MCF 10A (cell line): Measurements from ENCODE around the gene PFN4. TPM values are rescaled to one million over a fixed set of nuclear protein-coding genes. Genes with fewer than 3 reads are reported as not detected.

Experiments used
- BruUV-seq: library from RNA; stranded (reverse); fragments of 400-500 nt; replicated peaks from 2 replicates; lab custom pipeline; 2021; lab: Mats Ljungman, UMichigan
- CTCF ChIA-PET: fragments of 300-600 bp; sonication (Branson Sonifier 250); formaldehyde crosslinking; extraction: SDS; loops from one replicate; lab custom pipeline; 2021; ENCODE audit warnings: antibody characterized with exemption, inconsistent platforms; lab: Yijun Ruan, JAX
- POLR2A ChIA-PET: fragments of 300-600, 350-650 bp; sonication (Branson Sonifier 250); formaldehyde crosslinking; extraction: SDS; loops from one replicate; lab custom pipeline; 2020; ENCODE audit warnings: antibody characterized with exemption, inconsistent platforms; lab: Yijun Ruan, JAX
- DNase-seq: peaks from one replicate; pipeline ENCODE4 v3.0.0-alpha.2; 2018; ENCODE audit not compliant: unreplicated experiment
- H3K27ac Mint-ChIP-seq: one replicate; pipeline ENCODE4 v1.8.0; 2022; ENCODE audit warnings: mild to moderate bottlenecking, low read depth, mixed read lengths; ENCODE audit not compliant: unreplicated experiment
- H3K27me3 Mint-ChIP-seq: one replicate; pipeline ENCODE4 v1.8.0; 2022; ENCODE audit warnings: mixed read lengths; ENCODE audit not compliant: insufficient read depth, unreplicated experiment
- H3K36me3 Mint-ChIP-seq: one replicate; pipeline ENCODE4 v1.8.0; 2022; ENCODE audit warnings: mild to moderate bottlenecking, moderate library complexity, mixed read lengths; ENCODE audit not compliant: insufficient read depth, unreplicated experiment
- H3K4me1 Mint-ChIP-seq: one replicate; pipeline ENCODE4 v1.8.0; 2022; ENCODE audit warnings: mixed read lengths; ENCODE audit not compliant: insufficient read depth, unreplicated experiment
- H3K4me3 Mint-ChIP-seq: one replicate; pipeline ENCODE4 v1.8.0; 2022; ENCODE audit warnings: mild to moderate bottlenecking, moderate library complexity, mixed read lengths; ENCODE audit not compliant: unreplicated experiment
- H3K9me3 Mint-ChIP-seq: one replicate; pipeline ENCODE4 v1.8.0; 2022; ENCODE audit warnings: mixed read lengths; ENCODE audit not compliant: unreplicated experiment
- CTCF ChIP-seq: fragments of 200-600 bp; IDR thresholded peaks from one replicate; pipeline ENCODE4 v1.8.0; 2022; ENCODE audit warnings: antibody characterized with exemption, mild to moderate bottlenecking; ENCODE audit not compliant: unreplicated experiment
- intact Hi-C: fragments of 100-400 bp; cut with micrococcal nuclease; formaldehyde crosslinking; loops from 2 replicates; pipeline ENCODE4 v1.14.1; 2022
- total RNA-seq: library from RNA; stranded (reverse); gene quantifications from 2 replicates; pipeline ENCODE4 v1.2.3, GENCODE V29; 2022

The PFN4 gene
- total RNA-seq, 1 experiment from 2014 or later, result 1.8 TPM

- ChIA-PET CTCF (interaction anchor here (0.6 to 1.0 kb wide), 4 partner anchors 11 to 128 kb away, joined by 3 to 5 read pairs (median 4); no protein-coding TSS in a partner anchor), POLR2A (interaction anchor here (1.0 to 2.2 kb wide), 4 partner anchors 8 to 146 kb away, joined by 3 to 17 read pairs (median 8); partner anchors contain the start of genes ATAD2B and TP53I3)
- Mint-ChIP-seq H3K36me3 (peaks cover 90% of the 10 kb centered on the region), H3K9me3 (no peaks in the 10 kb centered on the region), H3K4me1 (peaks cover 12% of the 10 kb centered on the region), H3K27ac (no peak overlapping the region), H3K4me3 (no peak overlapping the region), H3K27me3 (no peaks in the 10 kb centered on the region)
- intact Hi-C loops, result no loop called here
- no peak for DNase-seq
- BruUV-seq, result no TSS peak
- TF ChIP-seq CTCF, result no peak
Measured at GRCh38 chr2:24072259-24072658, 50.9 kb downstream of the PFN4 start.

DNA sequence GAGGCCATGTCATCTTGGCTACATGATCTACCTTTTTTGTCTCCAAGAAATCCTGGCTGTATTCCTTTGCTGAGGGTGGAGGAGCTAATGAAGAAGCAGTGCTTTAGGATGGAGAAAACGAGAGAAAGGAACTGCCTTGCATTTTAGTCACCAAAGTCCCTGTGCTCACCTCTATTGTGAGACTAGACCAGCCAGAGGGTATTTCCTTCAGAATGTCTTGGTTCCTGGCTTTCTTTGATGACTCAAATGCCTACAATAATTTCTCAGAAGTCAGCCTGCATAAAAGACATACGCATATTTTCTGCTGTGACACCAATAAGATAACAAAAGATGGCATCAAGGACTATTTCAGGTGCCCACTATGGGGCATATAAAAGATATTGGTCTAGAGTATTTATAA is 57.8 kb downstream of the PFN4 start:
- DNase-seq, result no peak
- ChIA-PET CTCF (interaction anchor here (1.6 kb wide), 1 partner anchor 14 kb away, joined by 4 read pairs; no protein-coding TSS in a partner anchor), POLR2A (interaction anchor here (3.0 to 4.1 kb wide), 2 partner anchors 11 to 18 kb away, joined by 21 to 27 read pairs; partner anchors contain the start of genes SF3B6 and WDCP)
- H3K4me3 Mint-ChIP-seq, result no peak overlapping the region
- intact Hi-C loops, result no loop called here
- no peak for TF ChIP-seq CTCF
- no peaks in the 10 kb centered on the region for H3K27me3 Mint-ChIP-seq
- no peaks in the 10 kb centered on the region for H3K4me1 Mint-ChIP-seq
- H3K27ac Mint-ChIP-seq, result no peak overlapping the region
- peaks cover 53% of the 10 kb centered on the region for H3K36me3 Mint-ChIP-seq
- H3K9me3 Mint-ChIP-seq, result no peaks in the 10 kb centered on the region
- BruUV-seq, result no TSS peak

Other genes starting within 250 kb of the PFN4 start
- gene ATAD2B, start 196.2 kb downstream of the PFN4 start, total RNA-seq, result 19.6 and 19.7 TPM in 2 replicates
- gene UBXN2A, start 182.9 kb downstream of the PFN4 start, total RNA-seq, result 13.0 and 13.6 TPM in 2 replicates
- 0.26 TPM in 1 of 2 replicates, not detected in the other for gene MFSD2B, start 113.2 kb downstream of the PFN4 start, total RNA-seq
- gene WDCP, start 75.9 kb downstream of the PFN4 start, total RNA-seq, result 9.0 and 11.2 TPM in 2 replicates
- 1.7 and 1.8 TPM in 2 replicates for gene FKBP1B, start 73.6 kb downstream of the PFN4 start, total RNA-seq
- 141 and 180 TPM in 2 replicates for gene SF3B6, start 47.0 kb downstream of the PFN4 start, total RNA-seq
- gene TP53I3, start 38.5 kb downstream of the PFN4 start, total RNA-seq, result 81.8 and 99.8 TPM in 2 replicates
- gene FAM228B, start 135 bp upstream of the PFN4 start, total RNA-seq, result 10.6 and 19.5 TPM in 2 replicates
- not detected in 2 replicates for gene FAM228A, start 51.7 kb upstream of the PFN4 start, total RNA-seq
- 36.5 and 40.8 TPM in 2 replicates for gene ITSN2, start 237.2 kb upstream of the PFN4 start, total RNA-seq